GM19372 (cell line): ENCODE results near the gene LIPT2.
A peak's percentile ranks its signal among the peaks of the same experiment; 100 is the strongest.
"Not testable (repeated sequence)": the region's sequence is repeated elsewhere in the genome, so short reads cannot be mapped to it uniquely, and the experiment has no call there.

ENCODE experiments used
- ATAC-seq: cut with Tn5 transposase; IDR thresholded peaks from one replicate; pipeline ENCODE4 v1.9.1; 2021; ENCODE audit warnings: mild to moderate bottlenecking, low read depth, moderate library complexity; ENCODE audit not compliant: unreplicated experiment

Gene LIPT2

GRCh38 chr11:74492974-74493790 is at the start of gene LIPT2:
Gene LIPT2 (minus strand): TSS chr11:74493724. CDS start chr11:74493703, 21 bp downstream.
- ATAC-seq: peak; percentile 95

GRCh38 chr11:74541466-74541865 is 47.9 kb upstream of the LIPT2 start:
- no peak for ATAC-seq

DNA sequence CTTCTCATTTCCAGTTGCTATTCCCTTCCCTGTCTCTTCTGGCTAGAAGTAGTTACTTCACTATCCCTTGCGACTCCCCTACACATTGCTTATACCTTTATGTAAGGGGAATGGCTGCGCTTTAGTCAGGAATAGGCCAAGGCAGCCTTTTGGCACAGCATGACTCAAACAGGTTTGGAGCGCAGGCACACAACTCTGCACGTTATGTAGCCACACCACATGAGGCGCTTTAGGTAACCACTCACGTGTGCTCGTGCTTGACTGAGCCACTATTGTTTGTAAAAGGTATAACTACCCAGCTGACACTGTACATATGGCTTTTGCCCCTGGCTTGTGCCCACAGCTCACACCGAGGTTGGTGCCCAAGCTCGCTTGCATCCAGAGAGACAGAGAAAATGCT is 46.7 kb upstream of the LIPT2 start:
- ATAC-seq: no peak

- ATAC-seq: no peak
These were observed 45.2 kb upstream of the LIPT2 start for GRCh38 chr11:74538680-74539079.

DNA sequence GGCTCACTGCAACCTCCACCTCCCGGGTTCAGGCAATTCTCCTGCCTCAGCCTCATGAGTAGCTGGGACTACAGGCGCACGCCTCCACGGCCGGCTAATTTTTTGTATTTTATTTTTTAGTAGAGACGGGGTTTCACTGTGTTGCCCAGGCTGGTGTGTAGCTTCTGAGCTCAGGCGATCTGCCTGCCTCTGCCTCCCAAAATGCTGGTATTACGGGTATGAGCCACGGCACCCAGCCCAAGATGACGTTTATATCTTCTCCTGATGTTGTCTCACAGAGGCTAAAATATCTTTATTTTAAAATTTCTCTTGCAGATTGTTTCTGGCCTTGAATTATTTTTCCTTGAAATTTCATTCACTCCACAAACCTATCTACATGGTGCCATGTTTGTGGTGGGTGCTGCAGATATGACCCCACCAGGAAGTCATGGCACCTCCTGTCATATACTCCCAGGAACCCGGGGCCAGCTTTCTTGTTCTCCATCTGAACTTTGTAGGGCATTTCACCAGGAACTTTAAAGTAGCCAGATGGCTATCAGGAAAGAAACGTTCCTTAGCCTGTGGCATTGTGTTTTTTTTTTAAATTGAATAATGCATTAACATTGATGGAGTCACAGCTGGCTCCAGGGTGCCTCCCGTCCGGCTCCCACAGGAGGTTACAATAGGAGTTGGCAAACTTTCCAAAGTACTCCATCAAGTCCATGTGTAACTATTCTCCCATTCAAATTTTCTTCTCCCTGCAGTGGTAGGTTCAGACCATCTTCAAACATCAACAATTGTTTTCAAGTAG is 42.0 kb upstream of the LIPT2 start:
- no peak for ATAC-seq

- ATAC-seq: not testable (repeated sequence)
These were observed 41.4 kb upstream of the LIPT2 start for GRCh38 chr11:74534946-74535275.

DNA sequence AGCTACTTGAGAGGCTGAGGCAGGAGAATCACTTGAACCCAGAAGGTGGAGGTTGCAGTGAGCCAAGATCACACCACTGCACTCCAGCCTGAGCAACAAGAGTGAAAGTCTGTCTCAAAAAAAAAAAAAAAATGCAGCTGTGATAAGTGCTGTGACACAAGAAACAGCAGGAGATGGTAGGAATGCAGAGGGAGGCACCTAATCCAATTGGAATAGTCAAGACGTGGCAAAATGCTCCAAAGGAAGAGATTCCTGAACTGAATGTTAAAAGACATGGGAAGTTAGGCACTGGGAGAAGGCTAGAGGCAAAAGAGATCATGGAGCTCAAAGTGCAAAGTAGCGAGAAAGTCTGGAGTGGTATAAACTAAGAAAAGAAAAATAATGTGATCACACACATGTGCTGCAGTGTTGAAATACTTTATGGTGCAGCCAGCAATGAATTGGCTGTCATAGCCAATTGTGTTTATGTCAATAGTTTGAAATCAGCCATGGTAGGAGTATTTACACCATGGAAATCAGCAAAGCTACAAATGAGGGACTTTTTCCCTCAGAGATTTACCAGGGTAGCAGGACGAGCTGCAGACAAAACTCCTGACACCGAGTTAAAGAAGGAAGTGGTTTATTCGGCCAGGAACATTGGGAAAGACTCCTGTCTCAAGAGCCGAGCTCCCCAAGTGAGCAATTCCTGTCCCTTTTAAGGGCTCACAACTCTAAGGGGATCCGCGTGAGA is 40.9 kb upstream of the LIPT2 start:
- ATAC-seq: no peak

DNA sequence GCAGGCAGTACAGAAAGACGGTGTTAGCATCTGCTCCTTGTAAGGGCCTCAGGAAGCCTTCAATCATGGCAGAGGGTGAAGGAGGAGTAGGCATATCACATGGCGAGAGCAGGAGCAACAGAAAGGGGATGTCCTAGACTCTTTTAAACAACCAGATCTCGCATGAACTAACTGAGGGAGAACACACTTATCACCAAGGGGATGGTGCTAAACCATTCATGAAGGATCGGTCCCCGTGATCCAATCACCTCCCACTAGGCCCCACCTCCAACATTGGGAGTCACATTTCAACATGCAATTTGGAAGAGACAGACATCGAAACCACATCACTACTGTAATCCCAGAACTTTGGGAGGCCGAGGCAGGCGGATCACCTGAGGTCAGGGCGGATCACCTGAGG is 39.9 kb upstream of the LIPT2 start:
- no peak for ATAC-seq

- no peak for ATAC-seq
These were observed 39.1 kb upstream of the LIPT2 start for GRCh38 chr11:74532501-74533246.

- ATAC-seq: no peak
These were observed 31.5 kb upstream of the LIPT2 start for GRCh38 chr11:74524978-74525377.

- no peak for ATAC-seq
These were observed 31.0 kb upstream of the LIPT2 start for GRCh38 chr11:74524501-74524900.

- ATAC-seq: no peak
These were observed 29.3 kb upstream of the LIPT2 start for GRCh38 chr11:74522776-74523175.

- no peak for ATAC-seq
These were observed 28.2 kb upstream of the LIPT2 start for GRCh38 chr11:74521666-74522252.

DNA sequence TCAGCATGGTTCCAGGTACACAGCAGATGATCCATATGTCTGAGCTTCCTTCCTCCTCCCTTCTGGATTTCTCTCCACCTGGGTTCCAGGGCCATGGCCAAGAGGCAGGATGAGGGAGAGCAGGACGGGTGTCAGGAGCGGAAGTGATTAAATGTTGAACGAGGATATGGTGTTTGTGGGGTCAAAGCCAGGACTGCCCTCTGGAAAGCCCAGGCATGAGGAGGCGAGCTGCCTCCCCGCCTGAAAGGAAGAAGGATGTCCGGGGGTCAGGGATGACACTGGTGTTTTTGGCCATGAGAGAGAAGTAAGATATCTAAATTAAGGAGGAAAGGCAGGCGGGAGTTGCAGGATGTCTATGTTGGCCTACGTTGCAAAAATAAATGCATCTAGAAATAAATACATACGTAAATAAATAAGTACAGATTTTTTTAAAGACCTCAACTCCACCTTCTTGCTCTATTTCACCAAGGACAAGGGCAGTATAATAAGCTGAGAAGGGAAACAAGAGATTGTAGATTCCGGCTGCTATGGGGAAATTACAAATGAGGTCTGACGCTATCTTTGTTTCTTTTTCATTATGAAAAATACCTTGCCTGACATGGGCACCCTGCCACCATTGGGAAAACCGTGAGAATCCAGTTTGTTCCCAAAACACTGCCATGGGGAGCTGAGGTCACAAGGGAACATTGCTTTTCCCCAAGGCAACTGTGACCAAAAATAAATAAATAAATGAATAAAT is 27.6 kb upstream of the LIPT2 start:
- no peak for ATAC-seq

GRCh38 chr11:74520316-74520715 is 26.8 kb upstream of the LIPT2 start:
- no peak for ATAC-seq

GRCh38 chr11:74519710-74520109 is 26.2 kb upstream of the LIPT2 start:
- no peak for ATAC-seq

DNA sequence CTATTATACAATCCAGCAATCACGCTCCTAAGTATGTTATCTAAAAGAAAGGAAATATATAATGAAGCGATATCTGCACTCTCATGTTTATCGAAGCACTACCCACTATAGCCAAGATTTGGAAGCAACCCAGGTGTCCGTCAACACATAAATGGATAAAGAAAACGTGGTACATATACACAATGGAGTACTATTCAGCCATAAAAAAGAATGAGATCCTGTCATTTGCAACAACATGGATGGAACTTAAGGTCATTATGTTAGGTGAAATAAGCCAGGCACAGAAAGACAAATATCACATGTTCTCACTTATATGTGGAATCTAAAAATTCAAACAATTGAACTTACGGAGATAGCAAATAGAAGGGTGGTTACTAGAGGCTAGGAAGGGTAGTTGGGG is 24.1 kb upstream of the LIPT2 start:
- ATAC-seq: not testable (repeated sequence)

- ATAC-seq: no peak
These were observed 14.1 kb upstream of the LIPT2 start for GRCh38 chr11:74507582-74507981.

- ATAC-seq: no peak
These were observed 13.3 kb upstream of the LIPT2 start for GRCh38 chr11:74506823-74507222.
